ENCODE results near the gene CD19. TPM values are rescaled to one million over a fixed set of nuclear protein-coding genes. Genes with fewer than 3 reads are reported as not detected.

The CD19 gene
- total RNA-seq, 1 experiment from 2014 or later: not detected

GRCh38 chr16:28951410-28951943, 19.7 kb downstream of the CD19 start:
- Mint-ChIP-seq H3K9me3 (ENCODE audit: unreplicated experiment) (no peaks in the 10 kb centered on the region), H3K4me3 (ENCODE audit: unreplicated experiment) (peak overlapping the region; percentile 99), H3K27me3 (ENCODE audit: insufficient read depth, unreplicated experiment) (no peaks in the 10 kb centered on the region), H3K27ac (ENCODE audit: low read depth, unreplicated experiment) (peak overlapping the region; percentile 92), H3K4me1 (ENCODE audit: insufficient read depth, unreplicated experiment) (peaks cover 17% of the 10 kb centered on the region), H3K36me3 (ENCODE audit: insufficient read depth, unreplicated experiment) (peaks cover 35% of the 10 kb centered on the region)
- ChIA-PET CTCF (interaction anchor here (0.7 to 1.3 kb wide), 2 partner anchors 26 to 29 kb away, joined by 3 to 7 read pairs; no protein-coding TSS in a partner anchor), POLR2A (interaction anchor here (1.2 to 3.9 kb wide), 6 partner anchors 11 to 129 kb away, joined by 3 to 30 read pairs (median 13); partner anchors contain the start of genes ATXN2L, RABEP2, SH2B1 and SPNS1)
- no TSS peak for BruUV-seq (replicated peaks)
- intact Hi-C loops (cut with micrococcal nuclease): loop anchor here (2.0 kb wide), 1 partner anchor 23 kb away; the partner anchor contains the start of gene SPNS1
- peak; percentile 30 for DNase-seq (ENCODE audit: unreplicated experiment)
- TF ChIP-seq CTCF (IDR thresholded peaks at IDR 0.05; ENCODE audit: unreplicated experiment): no peak

GRCh38 chr16:28958216-28958615, 26.4 kb downstream of the CD19 start:
- Mint-ChIP-seq H3K4me1 (ENCODE audit: insufficient read depth, unreplicated experiment) (no peaks in the 10 kb centered on the region), H3K4me3 (ENCODE audit: unreplicated experiment) (no peak overlapping the region), H3K36me3 (ENCODE audit: insufficient read depth, unreplicated experiment) (peaks cover 51% of the 10 kb centered on the region), H3K9me3 (ENCODE audit: unreplicated experiment) (no peaks in the 10 kb centered on the region), H3K27ac (ENCODE audit: low read depth, unreplicated experiment) (no peak overlapping the region), H3K27me3 (ENCODE audit: insufficient read depth, unreplicated experiment) (no peaks in the 10 kb centered on the region)
- TF ChIP-seq CTCF (IDR thresholded peaks at IDR 0.05; ENCODE audit: unreplicated experiment): no peak
- BruUV-seq (replicated peaks): no TSS peak
- no peak for DNase-seq (ENCODE audit: unreplicated experiment)
- POLR2A ChIA-PET: interaction anchor here (0.7 to 1.2 kb wide), 3 partner anchors 11 to 135 kb away, joined by 3 to 5 read pairs (median 4); no protein-coding TSS in a partner anchor
- CTCF ChIA-PET: interaction anchor here (0.6 kb wide), 2 partner anchors 16 to 1559 kb away, joined by 3 read pairs; partner anchors contain the start of gene SPNS1
- intact Hi-C loops (cut with micrococcal nuclease): no loop called here

- no peak for DNase-seq (ENCODE audit: unreplicated experiment)
- TF ChIP-seq CTCF (IDR thresholded peaks at IDR 0.05; ENCODE audit: unreplicated experiment): no peak
- intact Hi-C loops (cut with micrococcal nuclease): no loop called here
- no peaks in the 10 kb centered on the region for H3K9me3 Mint-ChIP-seq (ENCODE audit: unreplicated experiment)
- peaks cover 49% of the 10 kb centered on the region for H3K36me3 Mint-ChIP-seq (ENCODE audit: insufficient read depth, unreplicated experiment)
- no TSS peak for BruUV-seq (replicated peaks)
- no peak overlapping the region for H3K27ac Mint-ChIP-seq (ENCODE audit: low read depth, unreplicated experiment)
- ChIA-PET CTCF (interaction anchor here (0.6 kb wide), 1 partner anchor 15 kb away, joined by 3 read pairs; the partner anchor contains the start of gene SPNS1), POLR2A (interaction anchor here (1.2 kb wide), 1 partner anchor 15 kb away, joined by 5 read pairs; no protein-coding TSS in a partner anchor)
- no peaks in the 10 kb centered on the region for H3K4me1 Mint-ChIP-seq (ENCODE audit: insufficient read depth, unreplicated experiment)
- no peaks in the 10 kb centered on the region for H3K27me3 Mint-ChIP-seq (ENCODE audit: insufficient read depth, unreplicated experiment)
- no peak overlapping the region for H3K4me3 Mint-ChIP-seq (ENCODE audit: unreplicated experiment)
Measured at GRCh38 chr16:28958836-28959235, 27.1 kb downstream of the CD19 start.

- TF ChIP-seq CTCF (IDR thresholded peaks at IDR 0.05; ENCODE audit: unreplicated experiment): no peak
- Mint-ChIP-seq H3K4me3 (ENCODE audit: unreplicated experiment) (no peak overlapping the region), H3K27me3 (ENCODE audit: insufficient read depth, unreplicated experiment) (no peaks in the 10 kb centered on the region), H3K4me1 (ENCODE audit: insufficient read depth, unreplicated experiment) (no peaks in the 10 kb centered on the region), H3K9me3 (ENCODE audit: unreplicated experiment) (no peaks in the 10 kb centered on the region), H3K36me3 (ENCODE audit: insufficient read depth, unreplicated experiment) (peaks cover 32% of the 10 kb centered on the region), H3K27ac (ENCODE audit: low read depth, unreplicated experiment) (no peak overlapping the region)
- DNase-seq (ENCODE audit: unreplicated experiment): no peak
- CTCF ChIA-PET: interaction anchor here (2.0 kb wide), 1 partner anchor 13 kb away, joined by 5 read pairs; no protein-coding TSS in a partner anchor
- POLR2A ChIA-PET: no interaction called here
- TSS peak; percentile 18 for BruUV-seq (replicated peaks)
- intact Hi-C loops (cut with micrococcal nuclease): no loop called here
Measured at GRCh38 chr16:28964072-28964471, 32.3 kb downstream of the CD19 start.

All from MCF 10A (cell line).